ENCODE measurements around the gene PLG. TPM values are rescaled to one million over a fixed set of nuclear protein-coding genes. Genes with fewer than 3 reads are reported as not detected.

The PLG gene
- polyA plus RNA-seq, 1 experiment: not detected

GRCh38 chr6:160755165-160755564, 53.1 kb downstream of the PLG start:
- Histone ChIP-seq H3K27ac (ENCODE audit: low read depth, low read length) (no peak overlapping the region), H3K9me3 (ENCODE audit: control insufficient read depth, insufficient read depth, low read length) (peaks cover 9% of the 10 kb centered on the region), H3K4me3 (ENCODE audit: low read depth, low read length) (no peak overlapping the region), H3K27me3 (ENCODE audit: control insufficient read depth, insufficient read depth, low read length) (no peaks in the 10 kb centered on the region)
- DNase-seq (ENCODE audit: low read depth, low spot score): no peak
- no peak for TF ChIP-seq CTCF (IDR thresholded peaks at IDR 0.05; ENCODE audit: low read depth, low read length)
- POLR2A ChIA-PET: no interaction called here
- CTCF ChIA-PET: no interaction called here

GRCh38 chr6:160756021-160756420, 54.0 kb downstream of the PLG start:
- ChIA-PET CTCF (no interaction called here), POLR2A (no interaction called here)
- TF ChIP-seq CTCF (IDR thresholded peaks at IDR 0.05; ENCODE audit: low read depth, low read length): no peak
- Histone ChIP-seq H3K27me3 (ENCODE audit: control insufficient read depth, insufficient read depth, low read length) (no peaks in the 10 kb centered on the region), H3K27ac (ENCODE audit: low read depth, low read length) (no peak overlapping the region), H3K9me3 (ENCODE audit: control insufficient read depth, insufficient read depth, low read length) (peaks cover 5% of the 10 kb centered on the region), H3K4me3 (ENCODE audit: low read depth, low read length) (no peak overlapping the region)
- DNase-seq (ENCODE audit: low read depth, low spot score): no peak

DNA sequence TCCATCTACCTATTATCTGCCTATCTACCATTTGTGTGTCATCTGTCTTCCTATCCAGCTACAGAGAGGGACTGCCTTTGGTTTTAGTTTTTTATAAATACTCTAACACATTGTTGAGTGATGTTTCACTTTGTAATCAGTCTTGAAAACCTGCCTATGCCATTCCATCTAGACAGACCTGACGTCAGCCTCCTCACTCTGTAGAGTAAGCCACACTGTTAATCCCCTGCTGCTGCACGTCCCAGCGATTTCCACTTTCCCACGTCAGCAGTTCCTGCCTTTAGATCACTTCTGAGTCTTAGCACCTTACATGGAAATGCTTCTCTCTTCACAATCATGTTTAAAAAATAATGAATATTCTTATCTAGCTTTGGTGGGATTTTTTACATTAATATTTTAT, 54.8 kb downstream of the PLG start:
- no peaks in the 10 kb centered on the region for H3K27me3 ChIP-seq (ENCODE audit: control insufficient read depth, insufficient read depth, low read length)
- no peak for DNase-seq (ENCODE audit: low read depth, low spot score)
- H3K9me3 ChIP-seq (ENCODE audit: control insufficient read depth, insufficient read depth, low read length): peaks cover 5% of the 10 kb centered on the region
- POLR2A ChIA-PET: no interaction called here
- no peak for TF ChIP-seq CTCF (IDR thresholded peaks at IDR 0.05; ENCODE audit: low read depth, low read length)
- H3K27ac ChIP-seq (ENCODE audit: low read depth, low read length): no peak overlapping the region
- no peak overlapping the region for H3K4me3 ChIP-seq (ENCODE audit: low read depth, low read length)
- CTCF ChIA-PET: no interaction called here

DNA sequence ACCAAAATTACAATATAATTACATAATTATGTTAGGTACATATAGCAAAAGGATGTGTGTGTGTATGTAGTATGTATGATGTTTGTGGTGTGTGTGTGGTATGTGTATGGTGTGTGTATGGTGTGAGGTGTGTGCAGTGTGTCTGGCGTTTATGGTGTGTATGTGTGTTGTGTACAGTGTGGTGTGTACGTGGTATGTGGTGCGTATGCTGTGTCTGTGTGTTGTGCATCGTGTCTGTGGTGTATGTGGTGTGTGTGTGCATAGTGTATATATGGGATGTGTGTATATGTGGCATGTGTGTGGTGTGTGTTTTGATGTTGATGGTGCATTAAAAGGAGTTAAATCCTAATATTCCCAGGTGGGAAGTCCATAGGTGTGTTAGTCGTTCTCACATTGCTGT, 62.8 kb downstream of the PLG start:
- ChIA-PET CTCF (no interaction called here), POLR2A (no interaction called here)
- no peak overlapping the region for H3K27ac ChIP-seq (ENCODE audit: low read depth, low read length)
- no peak for TF ChIP-seq CTCF (IDR thresholded peaks at IDR 0.05; ENCODE audit: low read depth, low read length)
- no peak overlapping the region for H3K4me3 ChIP-seq (ENCODE audit: low read depth, low read length)
- H3K27me3 ChIP-seq (ENCODE audit: control insufficient read depth, insufficient read depth, low read length): no peaks in the 10 kb centered on the region
- peaks cover 13% of the 10 kb centered on the region; the same call in 1 of the 2 replicates for H3K9me3 ChIP-seq (ENCODE audit: control insufficient read depth, insufficient read depth, low read length)
- DNase-seq (ENCODE audit: low read depth, low spot score): no peak

- POLR2A ChIA-PET: no interaction called here
- H3K27me3 ChIP-seq (ENCODE audit: control insufficient read depth, insufficient read depth, low read length): no peaks in the 10 kb centered on the region
- no peak for TF ChIP-seq CTCF (IDR thresholded peaks at IDR 0.05; ENCODE audit: low read depth, low read length)
- CTCF ChIA-PET: no interaction called here
- no peak overlapping the region for H3K27ac ChIP-seq (ENCODE audit: low read depth, low read length)
- H3K9me3 ChIP-seq (ENCODE audit: control insufficient read depth, insufficient read depth, low read length): peaks cover 13% of the 10 kb centered on the region; the same call in 1 of the 2 replicates
- DNase-seq (ENCODE audit: low read depth, low spot score): no peak
- H3K4me3 ChIP-seq (ENCODE audit: low read depth, low read length): no peak overlapping the region
Measured at GRCh38 chr6:160765412-160765811, 63.4 kb downstream of the PLG start.

Data from AG04450 (cell line).